GM18858 (cell line): ENCODE results near the gene CPA5.

Source experiments
- ATAC-seq: cut with Tn5 transposase; IDR thresholded peaks from one replicate; pipeline ENCODE4 v1.9.1; 2021; ENCODE audit not compliant: unreplicated experiment

CPA5 gene

GRCh38 chr7:130332259-130333053, 12.2 kb upstream of the CPA5 start:
- ATAC-seq = no peak

- no peak for ATAC-seq
Observed at GRCh38 chr7:130333832-130334231, 10.8 kb upstream of the CPA5 start.

- ATAC-seq = no peak
Observed at GRCh38 chr7:130334274-130334673, 10.3 kb upstream of the CPA5 start.

GRCh38 chr7:130337410-130337971, 7.1 kb upstream of the CPA5 start:
- ATAC-seq = no peak

GRCh38 chr7:130338233-130338632, 6.4 kb upstream of the CPA5 start:
- no peak for ATAC-seq

- ATAC-seq = no peak
Observed at GRCh38 chr7:130341882-130342281, 2.7 kb upstream of the CPA5 start.

- ATAC-seq = no peak
Observed at GRCh38 chr7:130342701-130343380, 1.8 kb upstream of the CPA5 start.

- ATAC-seq = no peak
Observed at GRCh38 chr7:130345136-130345535, 520 bp downstream of the CPA5 start.

- no peak for ATAC-seq
Observed at GRCh38 chr7:130345725-130346124, 1.1 kb downstream of the CPA5 start.

- no peak for ATAC-seq
Observed at GRCh38 chr7:130346177-130346905, 1.7 kb downstream of the CPA5 start.

GRCh38 chr7:130346941-130347340, 2.3 kb downstream of the CPA5 start:
- no peak for ATAC-seq

- ATAC-seq = no peak
Observed at GRCh38 chr7:130349911-130350782, 5.5 kb downstream of the CPA5 start.

- ATAC-seq = no peak
Observed at GRCh38 chr7:130350945-130351790, 6.6 kb downstream of the CPA5 start.

- ATAC-seq = no peak
Observed at GRCh38 chr7:130351791-130352090, 7.1 kb downstream of the CPA5 start.

GRCh38 chr7:130352194-130353074, 7.8 kb downstream of the CPA5 start:
- no peak for ATAC-seq

- no peak for ATAC-seq
Observed at GRCh38 chr7:130353196-130353595, 8.6 kb downstream of the CPA5 start.

- ATAC-seq = no peak
Observed at GRCh38 chr7:130356121-130356875, 11.7 kb downstream of the CPA5 start.
